ENCODE data around the gene EPS15.
"Not testable (repeated sequence)": the region's sequence is repeated elsewhere in the genome, so short reads cannot be mapped to it uniquely, and the experiment has no call there.

EPS15 gene

DNA sequence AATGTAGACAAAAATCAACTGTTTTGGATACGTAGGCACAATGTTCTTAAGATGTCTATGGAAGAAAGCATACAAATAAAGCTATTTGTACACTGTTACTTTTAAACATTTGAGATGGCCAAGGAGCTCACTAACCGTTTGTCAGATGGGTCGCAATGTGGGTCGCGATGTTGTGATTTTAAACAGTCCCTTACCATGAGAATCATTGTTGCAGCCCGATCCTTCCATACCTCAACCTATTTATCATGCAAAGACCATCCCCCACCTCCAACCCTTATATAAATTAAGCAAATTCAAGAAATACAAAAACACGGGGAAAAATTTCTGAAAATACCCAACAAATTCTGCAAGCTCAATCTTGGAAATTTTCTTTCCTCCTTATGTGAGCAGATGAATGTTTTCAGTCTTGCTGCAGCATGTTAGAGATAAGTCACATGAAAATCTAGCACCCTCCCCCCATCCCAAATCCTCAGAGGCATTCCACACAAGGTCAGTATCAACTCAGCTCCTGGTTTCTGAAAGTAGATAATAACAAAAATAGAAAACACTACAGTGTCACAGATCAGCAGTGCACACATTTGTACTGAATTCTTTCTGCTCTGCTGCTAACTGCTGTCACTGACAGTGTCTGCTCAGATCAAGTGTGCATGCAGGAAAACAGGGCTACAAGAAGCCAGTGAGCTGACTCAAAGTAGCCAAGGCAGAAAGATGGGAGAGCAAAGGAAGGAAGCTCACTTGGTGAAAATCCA lies 95.8 kb downstream of the EPS15 start:
- no peak for DNase-seq

DNA sequence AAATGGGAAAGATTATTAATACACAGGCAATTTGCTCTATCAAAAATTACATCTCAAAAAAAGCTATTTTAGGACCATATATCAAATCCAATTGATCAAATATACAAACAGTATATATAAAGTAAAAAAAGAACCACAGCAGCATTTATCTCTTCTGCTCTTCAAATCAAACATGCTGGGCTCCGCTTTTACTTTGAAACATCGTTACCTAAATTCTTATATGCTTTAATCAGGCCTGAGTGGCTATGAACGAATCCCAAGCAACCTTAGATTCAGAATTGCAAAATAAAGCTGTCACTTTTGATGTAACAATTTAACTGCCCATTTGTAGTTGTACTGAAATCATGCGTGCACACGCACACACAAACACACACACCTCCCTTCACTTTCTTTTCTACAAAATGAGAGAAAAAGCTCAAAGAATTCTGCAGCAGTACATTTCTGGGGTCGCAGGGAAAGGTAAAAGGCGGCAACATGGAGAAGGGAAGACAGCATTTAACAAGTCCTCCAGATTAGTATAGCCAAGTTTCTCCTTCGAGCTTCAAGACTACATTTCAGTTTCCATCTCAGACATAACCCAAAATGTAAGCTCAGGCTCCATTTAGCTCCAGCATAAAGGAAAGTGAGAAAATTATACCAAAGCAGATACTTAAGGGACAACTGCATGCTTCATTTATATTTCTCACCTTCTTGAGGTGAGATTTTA lies 96.5 kb downstream of the EPS15 start:
- DNase-seq, result no peak

DNA sequence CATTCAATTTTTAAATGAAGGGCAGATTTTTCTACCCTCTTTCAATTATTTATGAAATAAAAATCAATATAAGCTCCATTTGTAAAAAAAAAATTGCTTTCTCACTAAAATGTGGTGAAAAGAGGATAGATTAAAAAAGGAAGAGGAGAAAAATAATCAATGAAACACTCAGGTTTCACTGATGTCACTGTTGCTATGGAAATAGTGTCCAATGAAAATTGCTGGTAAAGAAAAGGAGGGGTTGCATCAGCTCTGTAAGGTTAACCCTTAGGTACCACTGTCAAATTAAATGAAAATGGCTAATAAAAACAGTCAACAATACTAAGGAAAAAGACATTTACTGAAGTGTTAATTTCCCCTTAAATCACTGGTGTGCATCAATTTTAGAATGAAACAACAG lies 97.1 kb downstream of the EPS15 start:
- peak; percentile 84 for DNase-seq

DNA sequence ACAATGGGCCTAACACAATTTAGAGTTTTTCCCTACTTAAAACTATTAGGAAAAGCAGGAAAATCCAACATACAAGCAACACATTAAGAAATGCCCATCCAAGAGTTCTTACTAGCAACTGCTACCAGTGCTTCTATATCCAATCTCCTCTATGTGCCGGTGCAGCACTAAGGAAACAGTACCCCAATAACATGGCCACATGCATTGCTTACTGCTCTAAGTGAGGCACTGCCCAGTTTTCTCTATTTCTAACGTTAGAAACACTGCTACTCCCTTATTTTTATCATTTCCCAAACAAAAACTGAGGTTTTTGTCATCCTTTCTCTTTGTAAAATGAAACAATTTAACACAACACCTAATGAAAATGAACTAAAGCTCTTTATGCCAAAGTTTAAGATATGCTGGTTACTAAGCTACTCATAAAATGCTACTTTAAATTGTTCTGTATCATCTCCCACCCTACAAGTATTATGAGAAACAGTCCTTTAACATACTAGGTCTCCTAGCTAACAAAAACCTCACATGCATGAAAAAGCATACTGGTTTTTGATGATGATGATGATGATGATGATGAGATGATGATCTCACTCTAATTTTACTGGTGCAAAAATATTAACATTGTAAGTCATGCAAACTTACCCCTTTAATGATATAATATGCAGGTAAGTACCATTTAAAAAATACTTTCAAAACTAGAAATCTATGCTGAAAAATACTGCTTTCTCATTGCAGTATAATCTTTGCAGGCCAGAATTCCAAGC lies 98.0 kb downstream of the EPS15 start:
- DNase-seq, result no peak

DNA sequence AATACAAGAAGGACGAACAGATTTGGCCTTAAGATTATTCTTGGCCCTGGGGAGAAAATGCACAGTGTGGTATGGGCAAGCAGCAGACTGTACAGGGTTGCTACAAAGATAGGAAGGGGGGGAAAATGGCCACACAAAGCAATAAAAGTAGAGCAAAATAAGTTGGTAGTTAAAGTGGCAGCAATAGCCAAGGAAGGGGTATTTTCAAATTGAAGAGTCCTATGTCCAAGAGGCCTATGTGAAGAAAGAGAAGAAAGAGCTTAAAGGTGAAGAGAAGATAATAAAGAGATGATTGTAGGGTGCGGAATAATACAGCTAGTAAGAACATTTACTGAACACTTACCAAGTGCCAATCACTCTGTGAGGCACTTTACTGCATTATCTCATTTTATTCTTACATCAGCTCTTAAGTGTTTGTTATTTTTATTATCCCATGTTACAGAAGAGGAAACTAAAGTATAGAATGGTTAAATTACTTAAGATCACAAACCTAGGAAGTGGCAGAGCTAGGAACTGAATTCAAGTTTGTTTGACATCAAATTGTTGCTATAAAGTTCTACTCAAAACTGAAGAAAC lies 100.6 kb downstream of the EPS15 start:
- no peak for DNase-seq

DNA sequence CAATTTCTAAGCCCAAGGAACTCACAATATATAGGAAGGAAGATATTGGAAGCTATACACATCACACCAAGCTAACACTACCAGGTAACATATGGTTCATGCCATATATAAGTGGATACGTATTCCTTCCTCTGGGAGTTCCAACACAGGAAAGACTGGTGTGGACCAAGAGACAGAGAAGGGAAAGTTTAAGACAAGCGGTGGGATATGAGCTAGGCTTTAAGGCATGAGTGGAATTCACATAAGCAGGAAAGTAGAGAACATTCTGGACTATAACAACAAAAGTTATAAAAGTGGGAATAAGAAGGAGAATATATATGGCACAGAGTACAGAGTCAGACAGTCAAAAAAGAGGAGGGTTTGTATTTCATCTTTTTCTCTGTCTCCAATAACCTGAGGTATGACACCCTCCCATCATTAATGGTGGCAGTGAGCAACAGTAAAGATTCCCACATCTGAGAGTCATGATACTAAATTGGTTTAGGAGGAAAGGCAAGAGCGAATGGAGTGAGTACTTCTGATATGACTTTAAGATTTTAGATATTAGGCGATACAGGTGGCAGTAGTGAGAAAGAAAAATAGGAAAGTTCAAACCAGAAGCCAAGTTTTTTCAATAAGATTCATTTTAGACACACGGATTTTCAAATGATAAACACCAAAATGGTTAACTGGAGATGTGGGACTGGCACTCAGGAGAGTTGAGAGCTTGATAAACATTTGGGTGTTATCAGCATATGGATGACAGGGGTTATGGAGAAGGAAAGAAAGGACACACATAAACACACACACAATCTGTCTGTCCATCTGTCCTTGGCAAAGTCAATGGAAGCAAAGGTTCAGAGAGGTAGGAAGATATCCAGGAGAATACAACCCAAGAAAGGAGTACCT lies 101.3 kb downstream of the EPS15 start:
- no peak for DNase-seq

DNA sequence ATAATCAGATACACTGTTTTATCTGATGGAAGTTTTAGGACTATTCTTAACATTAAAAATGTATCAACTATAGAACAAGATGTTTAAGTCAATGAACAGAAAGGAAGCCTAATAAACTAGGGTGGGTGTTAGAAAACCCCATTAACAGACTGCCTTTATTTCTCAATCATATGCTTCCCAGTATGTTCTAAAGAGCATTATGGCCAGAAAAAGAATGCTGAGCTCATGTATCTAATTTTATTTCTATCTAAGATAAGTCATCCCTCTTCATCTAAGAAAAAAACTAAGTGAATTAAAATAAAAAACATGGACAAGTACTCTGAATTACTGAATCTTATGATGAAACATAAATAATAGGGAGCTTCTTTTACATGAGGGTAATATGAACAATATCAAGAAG lies 102.2 kb downstream of the EPS15 start:
- DNase-seq, result no peak

DNA sequence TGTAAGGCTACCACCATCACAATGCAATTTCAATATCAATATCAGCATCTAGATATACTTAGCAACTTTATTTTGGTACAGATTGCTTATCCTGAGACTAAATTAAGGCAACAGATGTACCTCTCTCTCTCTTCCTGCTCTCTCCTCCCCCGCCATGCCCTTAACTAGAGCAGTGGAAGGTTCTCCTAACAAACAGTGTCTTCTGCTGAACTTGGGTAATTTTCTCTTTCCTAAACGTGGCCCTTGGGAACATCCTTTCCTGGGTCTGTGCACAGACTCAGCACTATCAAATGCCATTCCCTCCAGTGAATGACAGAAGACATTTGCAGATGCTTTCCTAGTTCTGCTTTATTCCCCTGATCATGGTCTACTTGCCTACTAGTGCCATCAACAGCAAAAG lies 103.1 kb downstream of the EPS15 start:
- DNase-seq, result no peak

DNA sequence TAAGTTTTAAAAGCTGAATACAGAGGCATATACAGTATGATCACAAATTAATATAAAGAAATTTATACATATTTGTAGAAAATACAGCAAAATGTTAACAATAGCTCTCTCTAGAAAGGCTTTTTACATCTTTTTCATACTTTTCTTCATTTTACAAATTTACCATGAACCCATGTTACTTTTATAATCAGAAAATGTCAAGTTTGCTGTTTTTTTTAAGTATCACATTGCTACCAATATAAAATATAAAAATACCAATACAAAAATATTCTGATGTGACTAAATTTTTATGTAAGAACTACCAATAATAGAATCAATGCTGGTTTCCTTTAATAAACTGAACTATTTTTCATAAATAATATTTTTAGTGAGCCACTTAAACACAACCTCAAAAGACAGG lies 104.3 kb downstream of the EPS15 start:
- DNase-seq, result no peak

DNA sequence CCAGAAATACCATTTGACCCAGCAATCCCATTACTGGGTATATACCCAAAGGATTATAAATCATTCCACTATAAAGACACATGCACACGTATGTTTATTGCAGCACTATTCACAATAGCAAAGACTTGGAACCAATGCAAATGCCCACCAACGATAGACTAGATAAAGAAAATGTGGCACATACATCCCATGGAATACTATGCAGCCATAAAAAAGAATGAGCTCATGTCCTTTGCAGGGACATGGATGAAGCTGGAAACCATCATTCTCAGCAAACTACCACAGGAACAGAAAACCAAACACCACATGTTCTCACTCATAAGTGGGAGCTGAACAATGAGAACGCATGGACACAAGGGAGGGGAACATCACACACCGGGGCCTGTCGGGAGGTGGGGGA lies 107.2 kb downstream of the EPS15 start:
- DNase-seq, result not testable (repeated sequence)

DNA sequence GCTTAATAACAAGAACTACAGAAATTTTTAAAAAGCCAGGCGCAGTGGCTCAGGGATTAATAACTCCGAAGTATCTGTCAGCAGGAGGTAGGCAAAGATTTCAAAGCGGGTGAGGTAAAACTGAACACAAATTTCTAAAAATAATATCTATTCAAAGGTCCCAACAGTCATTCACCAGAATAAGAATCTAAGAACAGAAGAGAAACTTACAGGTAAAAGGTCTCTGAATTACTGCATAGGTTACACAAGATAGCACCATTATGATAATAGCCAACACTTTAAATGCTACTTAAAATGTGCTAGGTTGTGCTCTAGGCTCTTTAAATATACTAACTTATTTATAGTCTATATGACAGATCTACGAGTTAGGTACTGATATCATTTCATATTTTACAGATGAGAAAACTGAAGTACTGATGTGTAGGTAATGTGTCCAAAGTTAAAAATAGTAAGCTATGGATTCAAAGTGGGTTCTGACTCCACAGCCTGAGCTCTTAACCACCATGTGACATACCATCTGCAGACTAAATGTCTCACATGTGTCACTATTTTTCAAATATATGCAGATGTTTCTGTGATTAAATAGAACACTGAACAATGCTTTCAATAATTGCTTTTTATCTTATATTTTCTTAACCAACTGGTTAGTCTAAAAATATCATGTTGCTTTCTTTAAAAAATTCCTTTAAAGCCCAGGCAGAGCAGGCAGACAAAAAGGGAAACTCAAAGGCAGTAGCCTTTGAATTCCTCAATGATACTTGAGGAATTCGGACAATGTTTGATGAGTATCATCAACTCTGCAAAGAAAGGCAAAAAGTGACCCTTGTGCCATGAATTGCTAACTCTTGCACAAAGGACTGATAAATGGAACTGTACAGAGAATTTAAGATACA lies 108.3 kb downstream of the EPS15 start:
- DNase-seq, result no peak

DNA sequence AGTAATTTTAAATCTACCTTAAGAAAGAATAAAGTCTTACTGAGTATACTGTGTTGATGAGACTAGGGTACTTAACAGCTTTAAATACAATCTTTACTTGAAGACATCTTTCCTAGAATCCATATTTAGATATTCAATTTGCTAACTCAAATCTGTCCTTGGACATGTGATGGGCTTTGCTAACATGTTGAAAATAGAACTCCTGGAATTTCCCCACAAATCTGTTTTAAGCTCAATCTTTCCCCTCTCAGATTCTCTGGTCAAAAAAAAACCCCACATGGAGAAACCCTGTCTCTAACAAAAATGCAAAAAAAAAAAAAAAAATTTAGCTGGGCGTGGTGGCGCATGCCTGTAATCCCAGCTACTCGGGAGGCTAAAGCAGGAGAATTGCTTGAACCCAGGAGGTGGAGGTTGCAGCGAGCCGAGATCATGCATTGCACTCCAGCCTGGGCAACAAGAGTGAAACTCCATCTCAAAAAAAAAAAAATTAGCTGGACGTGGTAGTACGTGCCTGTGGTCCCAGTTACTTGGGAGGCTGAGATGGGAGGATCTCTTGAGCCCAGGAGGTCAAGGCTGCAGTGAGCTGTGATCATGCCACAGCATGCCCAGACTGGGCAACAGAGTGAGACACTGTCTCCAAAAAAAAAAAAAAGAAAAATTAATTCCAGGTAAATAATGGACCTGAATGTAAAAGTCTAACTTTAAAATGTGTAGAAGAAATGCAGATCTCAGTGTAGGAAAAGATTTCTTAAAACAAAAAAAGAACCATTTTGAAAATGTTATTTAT lies 109.1 kb downstream of the EPS15 start:
- DNase-seq, result not testable (repeated sequence)

DNA sequence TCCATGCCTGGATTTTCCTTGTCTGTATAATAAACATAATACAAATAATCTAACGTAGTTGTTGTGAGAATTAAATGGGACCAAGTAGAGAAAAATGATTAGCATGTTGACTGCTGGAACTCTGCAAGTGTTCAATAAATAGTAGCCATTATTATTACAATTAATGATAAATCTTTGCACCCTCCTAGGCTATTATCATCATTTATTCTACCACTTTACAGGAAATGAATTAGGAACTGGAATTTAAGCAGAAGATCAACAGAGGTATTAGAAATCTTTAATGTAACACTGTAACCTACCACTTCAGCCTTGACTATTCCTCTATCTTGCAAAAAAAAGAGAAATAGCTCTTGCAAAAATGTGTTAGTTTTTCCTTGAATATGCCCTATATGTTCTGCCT lies 126.8 kb downstream of the EPS15 start:
- DNase-seq, result no peak

DNA sequence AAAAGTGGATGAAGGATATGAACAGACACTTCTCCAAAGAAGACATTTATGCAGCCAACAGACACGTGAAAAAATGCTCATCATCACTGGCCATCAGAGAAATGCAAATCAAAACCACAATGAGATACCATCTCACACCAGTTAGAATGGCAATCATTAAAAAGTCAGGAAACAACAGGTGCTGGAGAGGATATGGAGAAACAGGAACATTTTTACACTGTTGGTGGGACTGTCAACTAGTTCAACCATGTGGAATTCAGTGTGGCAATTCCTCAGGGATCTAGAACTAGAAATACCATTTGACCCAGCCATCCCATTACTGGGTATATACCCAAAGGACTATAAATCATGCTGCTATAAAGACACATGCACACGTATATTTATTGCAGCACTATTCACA lies 128.4 kb downstream of the EPS15 start:
- DNase-seq, result not testable (repeated sequence)

DNA sequence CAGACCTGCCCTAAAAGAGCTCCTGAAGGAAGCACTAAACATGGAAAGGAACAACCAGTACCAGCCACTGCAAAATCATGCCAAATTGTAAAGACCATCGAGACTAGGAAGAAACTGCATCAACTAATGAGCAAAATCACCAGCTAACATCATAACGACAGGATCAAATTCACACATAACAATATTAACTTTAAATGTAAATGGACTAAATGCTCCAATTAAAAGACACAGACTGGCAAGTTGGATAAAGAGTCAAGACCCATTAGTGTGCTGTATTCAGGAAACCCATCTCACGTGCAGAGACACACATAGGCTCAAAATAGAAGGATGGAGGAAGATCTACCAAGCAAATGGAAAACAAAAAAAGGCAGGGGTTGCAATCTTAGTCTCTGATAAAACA lies 131.8 kb downstream of the EPS15 start:
- DNase-seq, result not testable (repeated sequence)

DNA sequence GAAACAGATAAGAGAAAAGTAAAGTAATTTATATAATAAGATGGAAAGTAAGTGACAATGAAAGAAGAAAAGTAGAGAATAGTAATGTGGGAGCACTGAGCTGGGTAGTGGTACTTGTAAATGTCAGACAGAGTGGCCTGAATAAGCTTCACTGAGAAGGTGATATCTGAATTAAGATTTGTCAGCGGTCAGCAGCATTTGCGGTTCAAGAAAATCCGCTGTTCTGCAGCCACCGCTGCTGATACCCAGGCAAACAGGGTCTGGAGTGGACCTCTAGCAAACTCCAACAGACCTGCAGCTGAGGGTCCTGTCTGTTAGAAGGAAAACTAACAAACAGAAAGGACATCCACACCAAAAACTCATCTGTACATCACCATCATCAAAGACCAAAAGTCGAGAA lies 132.8 kb downstream of the EPS15 start:
- DNase-seq, result not testable (repeated sequence)

DNA sequence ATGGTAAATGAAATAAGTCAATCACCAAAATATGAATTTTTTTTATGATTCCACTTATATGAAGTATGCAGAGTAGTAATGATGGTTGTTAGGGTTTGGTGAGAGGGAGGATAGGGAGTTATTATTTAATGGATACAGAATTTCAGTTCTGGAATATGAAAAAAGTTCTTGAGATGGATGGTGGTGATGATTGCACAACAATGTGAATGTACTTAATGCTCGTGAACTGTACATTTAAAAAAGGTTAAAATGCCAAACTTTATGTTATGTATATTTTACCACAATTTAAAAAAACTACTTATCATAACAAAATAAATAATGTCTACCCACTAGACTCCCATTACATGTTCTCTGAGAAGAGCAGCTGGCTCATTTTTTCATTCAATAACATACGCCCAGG lies 133.3 kb downstream of the EPS15 start:
- DNase-seq, result no peak

DNA sequence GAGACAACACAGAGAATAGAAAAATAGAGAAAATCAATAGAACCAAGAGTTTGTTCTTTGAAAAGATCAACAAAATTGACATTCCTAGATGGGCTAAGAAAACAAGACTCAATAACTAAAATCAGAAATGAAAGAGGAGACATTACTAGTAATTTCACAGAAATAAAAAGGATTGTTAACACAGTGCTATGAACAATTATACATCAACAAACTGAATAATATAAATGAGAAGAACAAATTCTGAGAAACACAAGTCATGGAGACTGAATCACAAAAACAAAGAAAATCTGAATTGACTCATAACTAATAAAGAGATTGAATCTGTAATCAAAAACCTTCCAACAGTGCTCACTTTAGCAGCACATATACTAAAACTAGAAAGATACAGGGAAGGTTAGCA lies 137.1 kb downstream of the EPS15 start:
- no peak for DNase-seq

DNA sequence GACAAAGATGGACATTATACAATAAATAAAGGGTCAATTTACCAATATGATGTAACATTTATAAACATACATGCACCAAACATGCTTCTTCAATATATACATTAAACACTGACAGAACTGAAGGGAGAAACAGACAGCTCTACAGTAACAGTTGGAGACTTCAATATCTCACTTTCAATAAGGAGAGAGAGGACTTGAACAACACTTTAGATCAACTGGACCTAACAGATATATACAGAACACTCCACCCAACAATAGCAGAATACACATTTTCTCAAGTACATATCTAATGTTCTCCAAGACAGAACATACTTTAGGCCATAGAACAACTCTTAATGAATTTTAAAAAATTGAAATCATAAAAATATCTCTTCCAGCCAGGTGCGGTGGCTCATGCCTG lies 138.1 kb downstream of the EPS15 start:
- DNase-seq, result no peak

DNA sequence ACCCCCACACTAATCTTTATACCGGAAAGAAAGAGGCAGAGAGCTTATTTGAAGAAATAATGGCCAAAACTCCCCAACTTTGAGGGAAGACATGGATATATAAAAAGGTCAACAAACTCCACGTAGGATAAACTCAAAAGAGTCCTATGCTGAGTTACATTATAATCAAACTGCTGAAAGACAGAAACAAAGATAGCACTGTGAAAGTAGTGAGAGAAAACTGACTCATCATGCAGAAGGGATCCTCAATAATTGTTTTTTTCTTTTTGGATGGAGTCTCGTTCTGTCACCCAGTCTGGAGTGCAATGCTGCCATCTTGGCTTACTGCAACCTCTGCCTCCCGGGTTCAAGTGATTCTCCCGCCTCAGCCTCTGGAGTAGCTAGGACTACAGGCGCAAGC lies 140.2 kb downstream of the EPS15 start:
- no peak for DNase-seq

DNA sequence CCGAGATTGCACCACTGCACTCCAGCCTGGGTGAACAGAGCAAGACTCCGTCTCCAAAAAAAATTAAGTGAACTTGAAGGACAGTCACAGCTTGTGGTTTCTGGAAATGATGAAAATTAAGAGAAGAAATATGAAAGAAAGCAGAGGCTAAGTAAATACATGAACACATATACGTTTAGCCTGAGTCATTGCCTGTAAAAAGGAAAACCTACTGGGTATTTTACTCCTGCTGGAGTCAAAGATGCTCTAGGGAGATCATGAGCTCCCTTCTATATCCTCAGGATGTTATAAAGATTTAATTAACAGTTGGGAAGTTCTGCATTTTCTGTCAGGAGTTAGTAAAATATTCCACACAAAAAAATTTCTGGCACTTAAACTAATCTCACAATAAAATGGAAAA lies 145.2 kb downstream of the EPS15 start:
- no peak for DNase-seq
